ENCODE measurements around the gene APOLD1.
A peak's percentile ranks its signal among the peaks of the same experiment; 100 is the strongest.

Gene APOLD1

GRCh38 chr12:12788131-12788530 lies 2.7 kb downstream of the APOLD1 start:
- Mint-ChIP-seq H3K4me1 (peaks cover 69% of the 10 kb centered on the region), H3K4me3 (no peak overlapping the region), H3K9me3 (no peaks in the 10 kb centered on the region), H3K36me3 (ENCODE audit: low read depth) (no peaks in the 10 kb centered on the region), H3K27me3 (ENCODE audit: low read depth, poor library complexity) (peaks cover 11% of the 10 kb centered on the region), H3K27ac (no peak overlapping the region)
- no peak for TF ChIP-seq CTCF (IDR thresholded peaks at IDR 0.05)
- no peak for DNase-seq

DNA sequence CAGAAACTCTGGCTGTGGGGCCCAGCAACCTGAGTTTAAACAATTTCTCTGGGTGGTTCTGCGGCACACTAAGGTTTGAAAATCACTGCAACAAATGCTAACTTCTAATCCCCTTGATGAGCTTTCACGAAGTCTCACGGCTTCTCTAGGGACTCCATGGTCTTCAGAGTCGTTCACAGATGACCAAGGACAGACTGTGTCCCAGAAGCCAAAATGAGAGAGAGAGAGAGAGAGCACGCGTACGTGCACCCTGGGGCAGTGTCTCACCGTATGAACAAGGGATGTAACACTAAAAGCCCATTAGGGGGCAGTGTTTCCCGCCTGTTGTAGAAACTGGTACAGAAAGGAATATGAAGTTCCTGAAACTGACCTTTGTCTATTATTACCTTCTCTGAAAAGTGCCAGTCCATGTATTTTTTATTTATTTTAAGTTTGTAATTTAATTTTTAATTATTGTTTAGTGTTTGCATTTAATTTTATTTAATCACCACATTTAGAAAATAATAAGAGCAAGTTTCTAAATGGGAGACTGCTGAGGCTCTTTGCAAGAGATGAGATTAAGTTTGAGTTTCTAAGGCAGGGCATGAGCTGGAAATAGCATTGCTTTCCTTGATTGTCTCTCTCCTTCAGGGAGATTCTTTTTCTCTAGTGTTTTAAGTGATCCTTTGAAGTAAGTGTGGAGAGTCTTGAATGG lies 3.4 kb downstream of the APOLD1 start:
- peak; percentile 82 for TF ChIP-seq CTCF (IDR thresholded peaks at IDR 0.05)
- Mint-ChIP-seq H3K4me3 (peak overlapping the region; percentile 65), H3K27ac (no peak overlapping the region), H3K9me3 (no peaks in the 10 kb centered on the region), H3K36me3 (ENCODE audit: low read depth) (no peaks in the 10 kb centered on the region), H3K27me3 (ENCODE audit: low read depth, poor library complexity) (peaks cover 11% of the 10 kb centered on the region), H3K4me1 (peaks cover 72% of the 10 kb centered on the region)
- DNase-seq, result peak; percentile 53

DNA sequence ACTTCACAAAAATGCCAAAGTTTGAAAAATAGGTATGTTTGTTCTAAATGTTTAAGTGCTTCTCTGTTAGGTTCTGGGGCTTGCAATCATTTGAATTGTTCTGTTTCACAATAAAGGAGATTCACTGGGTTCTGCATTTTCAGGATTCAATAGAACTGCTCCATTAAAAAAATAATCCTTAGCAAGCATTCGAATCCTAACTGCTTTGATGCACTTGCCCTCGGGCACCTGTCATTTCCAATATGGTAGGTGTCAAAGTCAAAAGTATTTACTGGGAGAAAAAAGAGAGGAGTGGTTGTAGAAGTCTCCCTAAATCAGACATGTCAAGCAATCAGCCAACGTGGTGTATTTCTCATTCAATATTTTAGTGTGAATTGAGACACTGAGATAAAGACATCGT lies 5.5 kb downstream of the APOLD1 start:
- peaks cover 65% of the 10 kb centered on the region for H3K4me1 Mint-ChIP-seq
- no peaks in the 10 kb centered on the region for H3K36me3 Mint-ChIP-seq (ENCODE audit: low read depth)
- no peak for DNase-seq
- no peak overlapping the region for H3K27ac Mint-ChIP-seq
- no peak for TF ChIP-seq CTCF (IDR thresholded peaks at IDR 0.05)
- H3K4me3 Mint-ChIP-seq, result peak overlapping the region; percentile 25
- H3K27me3 Mint-ChIP-seq (ENCODE audit: low read depth, poor library complexity), result peaks cover 3% of the 10 kb centered on the region
- H3K9me3 Mint-ChIP-seq, result no peaks in the 10 kb centered on the region

- Mint-ChIP-seq H3K4me3 (peak overlapping the region; percentile 25), H3K27me3 (ENCODE audit: low read depth, poor library complexity) (peaks cover 3% of the 10 kb centered on the region), H3K4me1 (peaks cover 68% of the 10 kb centered on the region), H3K27ac (peak overlapping the region; percentile 58), H3K36me3 (ENCODE audit: low read depth) (no peaks in the 10 kb centered on the region), H3K9me3 (no peaks in the 10 kb centered on the region)
- TF ChIP-seq CTCF (IDR thresholded peaks at IDR 0.05), result no peak
- no peak for DNase-seq
Measured at GRCh38 chr12:12791756-12792369, 6.4 kb downstream of the APOLD1 start.

GRCh38 chr12:12792421-12792820 lies 7.0 kb downstream of the APOLD1 start:
- Mint-ChIP-seq H3K4me3 (peak overlapping the region; percentile 10), H3K27me3 (ENCODE audit: low read depth, poor library complexity) (peaks cover 3% of the 10 kb centered on the region), H3K27ac (peak overlapping the region; percentile 58), H3K9me3 (no peaks in the 10 kb centered on the region), H3K4me1 (peaks cover 68% of the 10 kb centered on the region), H3K36me3 (ENCODE audit: low read depth) (no peaks in the 10 kb centered on the region)
- no peak for TF ChIP-seq CTCF (IDR thresholded peaks at IDR 0.05)
- DNase-seq, result no peak

GRCh38 chr12:12794686-12795085 lies 9.2 kb downstream of the APOLD1 start:
- H3K4me3 Mint-ChIP-seq, result no peak overlapping the region
- DNase-seq, result no peak
- H3K27me3 Mint-ChIP-seq (ENCODE audit: low read depth, poor library complexity), result peaks cover 3% of the 10 kb centered on the region
- H3K9me3 Mint-ChIP-seq, result peaks cover 7% of the 10 kb centered on the region
- H3K4me1 Mint-ChIP-seq, result peaks cover 64% of the 10 kb centered on the region
- no peak overlapping the region for H3K27ac Mint-ChIP-seq
- no peak for TF ChIP-seq CTCF (IDR thresholded peaks at IDR 0.05)
- H3K36me3 Mint-ChIP-seq (ENCODE audit: low read depth), result no peaks in the 10 kb centered on the region

All from nephron progenitor cell (in vitro differentiated cells).